Cardiac muscle cell (in vitro differentiated cells and primary cell): Measurements from ENCODE around the gene RNASEH2A. TPM values are rescaled to one million over a fixed set of nuclear protein-coding genes. Genes with fewer than 3 reads are reported as not detected.
A peak's percentile ranks its signal among the peaks of the same experiment; 100 is the strongest.

Experiments used
- DNase-seq, 2 donors: peaks; one replicate each; pipeline versions ENCODE4 v3.0.0 to v3.0.0-alpha.2; 2010 to 2017; ENCODE audit warnings: low read depth in 1 of 2, low spot score in 1 of 2
- H3K27ac ChIP-seq: fragments of 200-600 bp; sonication (generic); 2 replicates; pipeline ENCODE4 v1.5.1; 2016
- H3K27me3 ChIP-seq: fragments of 200-600 bp; sonication (generic); 2 replicates; pipeline ENCODE4 v1.6.0; 2016; ENCODE audit warnings: control low read depth
- H3K36me3 ChIP-seq: fragments of 200-600 bp; sonication (generic); 2 replicates; pipeline ENCODE4 v1.5.1; 2016; ENCODE audit warnings: control low read depth
- H3K4me1 ChIP-seq: fragments of 200-600 bp; sonication (generic); 2 replicates; pipeline ENCODE4 v1.8.1; 2017; ENCODE audit warnings: low read depth, mild to moderate bottlenecking, mixed run types
- H3K4me3 ChIP-seq: fragments of 200-600 bp; sonication (generic); 2 replicates; pipeline ENCODE4 v1.5.1; 2016; ENCODE audit warnings: mild to moderate bottlenecking
- H3K9me3 ChIP-seq: fragments of 200-600 bp; sonication (generic); 2 replicates; pipeline ENCODE4 v1.5.1; 2017; ENCODE audit warnings: low read depth, mild to moderate bottlenecking, control low read depth
- CTCF ChIP-seq: IDR thresholded peaks from 2 replicates; pipeline ENCODE4 v1.5.1; 2012; ENCODE audit warnings: low read depth, mild to moderate bottlenecking, low read length
- polyA plus RNA-seq: library from polyadenylated mRNA; unstranded; fragments of >200 nt; fragmentation: Nextera tagmentation; extraction: Ambion mirVana; gene quantifications from 2 replicates; pipeline ENCODE4 v1.2.1, GENCODE V29; 2016
- total RNA-seq: library from RNA; depleted of rRNA; stranded (reverse); fragments of >200 nt; gene quantifications from 2 replicates; pipeline ENCODE4 v1.2.3, GENCODE V29; 2016

Gene RNASEH2A
- total and polyA plus RNA-seq, 2 experiments from 2014 or later, result 29.0 to 40.4 TPM

DNA sequence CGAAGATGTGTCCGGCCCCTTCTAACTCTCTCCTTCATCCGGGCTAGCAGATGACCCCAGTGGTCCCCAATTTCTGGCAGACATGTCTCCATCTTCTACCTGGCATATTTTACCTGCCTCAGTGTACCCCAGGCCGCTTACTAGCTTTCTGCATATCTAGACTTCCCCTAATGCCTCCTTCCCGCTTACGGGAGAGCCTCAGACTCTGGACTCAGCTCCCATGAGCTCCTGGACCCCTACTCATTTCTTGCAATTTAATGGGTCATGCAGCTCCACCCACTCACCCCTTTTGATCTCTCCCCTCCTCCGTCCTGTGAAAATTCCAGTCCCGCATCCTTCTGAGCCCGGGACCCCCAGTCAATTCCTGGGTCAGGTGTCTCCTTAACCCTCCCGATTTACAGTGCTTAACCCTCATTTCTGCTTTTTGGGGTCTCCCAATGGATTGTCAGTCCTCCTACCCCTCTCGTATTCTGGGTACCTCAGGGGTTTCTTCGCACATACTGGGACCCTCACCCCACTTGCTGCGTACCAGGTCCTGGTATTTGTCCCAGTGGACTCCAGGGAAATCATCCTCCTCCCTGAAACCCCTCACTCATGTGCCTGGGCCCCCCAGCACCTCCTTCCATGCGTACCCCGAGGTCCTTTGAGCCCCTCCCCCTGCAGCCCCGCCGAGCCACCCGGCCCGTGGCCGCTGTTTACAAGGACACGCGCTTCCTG lies 15.6 kb upstream of the RNASEH2A start:
- peaks cover 24% of the 10 kb centered on the region for H3K4me1 ChIP-seq
- TF ChIP-seq CTCF, result no peak
- peak in 1 of 2 donors; percentile 23 for DNase-seq

DNA sequence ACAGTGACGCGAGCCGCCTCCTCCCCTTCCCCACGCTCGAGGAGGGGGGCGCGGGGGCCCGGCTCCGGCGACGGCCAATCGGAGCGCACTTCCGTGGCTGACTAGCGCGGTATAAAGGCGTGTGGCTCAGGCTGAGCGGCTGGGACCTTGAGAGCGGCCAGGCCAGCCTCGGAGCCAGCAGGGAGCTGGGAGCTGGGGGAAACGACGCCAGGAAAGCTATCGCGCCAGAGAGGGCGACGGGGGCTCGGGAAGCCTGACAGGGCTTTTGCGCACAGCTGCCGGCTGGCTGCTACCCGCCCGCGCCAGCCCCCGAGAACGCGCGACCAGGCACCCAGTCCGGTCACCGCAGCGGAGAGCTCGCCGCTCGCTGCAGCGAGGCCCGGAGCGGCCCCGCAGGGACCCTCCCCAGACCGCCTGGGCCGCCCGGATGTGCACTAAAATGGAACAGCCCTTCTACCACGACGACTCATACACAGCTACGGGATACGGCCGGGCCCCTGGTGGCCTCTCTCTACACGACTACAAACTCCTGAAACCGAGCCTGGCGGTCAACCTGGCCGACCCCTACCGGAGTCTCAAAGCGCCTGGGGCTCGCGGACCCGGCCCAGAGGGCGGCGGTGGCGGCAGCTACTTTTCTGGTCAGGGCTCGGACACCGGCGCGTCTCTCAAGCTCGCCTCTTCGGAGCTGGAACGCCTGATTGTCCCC lies 14.9 kb upstream of the RNASEH2A start, which contains the start of gene JUNB:
JUNB (plus strand) TSS at position 142 of the 706 bp plus-strand sequence; CDS start at position 428, 286 bp downstream.
- TF ChIP-seq CTCF, result no peak
- Histone ChIP-seq H3K27me3 (no peaks in the 10 kb centered on the region), H3K9me3 (no peaks in the 10 kb centered on the region), H3K4me1 (peaks cover 18% of the 10 kb centered on the region), H3K4me3 (peak within 1 kb of the TSS; percentile 42), H3K36me3 (no peaks in the 10 kb centered on the region), H3K27ac (peak within 1 kb of the TSS; percentile 82)
- peak; percentile 95 to 99 for DNase-seq

More for the DNA sequence above, 15.6 kb upstream of the RNASEH2A start:
- no peak overlapping the region for H3K27ac ChIP-seq
- H3K4me3 ChIP-seq, result peak overlapping the region; percentile 42
- H3K27me3 ChIP-seq, result no peaks in the 10 kb centered on the region
- no peaks in the 10 kb centered on the region for H3K36me3 ChIP-seq
- no peaks in the 10 kb centered on the region for H3K9me3 ChIP-seq

- Histone ChIP-seq H3K27me3 (no peaks in the 10 kb centered on the region), H3K4me3 (peak overlapping the region; percentile 42), H3K9me3 (no peaks in the 10 kb centered on the region), H3K27ac (peak overlapping the region; percentile 82), H3K4me1 (peaks cover 18% of the 10 kb centered on the region), H3K36me3 (no peaks in the 10 kb centered on the region)
- peak; percentile 67 to 74 for DNase-seq
- TF ChIP-seq CTCF, result no peak
These were observed 14.1 kb upstream of the RNASEH2A start for GRCh38 chr19:12792051-12792852.

DNA sequence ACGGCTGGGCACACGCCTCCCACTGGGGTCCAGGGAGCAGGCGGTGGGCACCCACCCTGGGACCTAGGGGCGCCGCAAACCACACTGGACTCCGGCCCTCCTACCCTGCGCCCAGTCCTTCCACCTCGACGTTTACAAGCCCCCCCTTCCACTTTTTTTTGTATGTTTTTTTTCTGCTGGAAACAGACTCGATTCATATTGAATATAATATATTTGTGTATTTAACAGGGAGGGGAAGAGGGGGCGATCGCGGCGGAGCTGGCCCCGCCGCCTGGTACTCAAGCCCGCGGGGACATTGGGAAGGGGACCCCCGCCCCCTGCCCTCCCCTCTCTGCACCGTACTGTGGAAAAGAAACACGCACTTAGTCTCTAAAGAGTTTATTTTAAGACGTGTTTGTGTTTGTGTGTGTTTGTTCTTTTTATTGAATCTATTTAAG lies 13.5 kb upstream of the RNASEH2A start:
- Histone ChIP-seq H3K36me3 (no peaks in the 10 kb centered on the region), H3K9me3 (no peaks in the 10 kb centered on the region), H3K4me3 (peak overlapping the region; percentile 42), H3K27me3 (no peaks in the 10 kb centered on the region), H3K4me1 (peaks cover 18% of the 10 kb centered on the region), H3K27ac (peak overlapping the region; percentile 82)
- DNase-seq, result no peak
- TF ChIP-seq CTCF, result no peak
